Transverse colon (tissue), 4 donors: ENCODE results near the gene PTPN11.

Experiments
- POLR2A ChIP-seq: fragments of 450-650 bp; IDR thresholded peaks from one replicate; pipeline ENCODE4 v1.6.1; 2016; ENCODE audit warnings: antibody characterized with exemption, mild to moderate bottlenecking, moderate library complexity
- POLR2AphosphoS5 ChIP-seq, 3 donors: sonication (generic); formaldehyde crosslinking; IDR thresholded peaks; one replicate each; pipeline ENCODE4 v1.6.1; 2016; ENCODE audit warnings: antibody characterized with exemption in 3 of 3
- TF ChIP-seq, protein P1 (sequence below), 5 experiments: fragments of 200-600 bp in 3 of 5; fragments of 450-650 bp in 2 of 5; sonication (generic) in 3 of 5; IDR thresholded peaks; 1 replicate in 2 of 5; 2 replicates in 3 of 5; pipeline ENCODE4 v1.5.1; 2016 to 2017; ENCODE audit warnings: antibody characterized with exemption in 5 of 5, inconsistent platforms in 3 of 5, mild to moderate bottlenecking in 2 of 5, moderate library complexity in 1 of 5

DNA sequence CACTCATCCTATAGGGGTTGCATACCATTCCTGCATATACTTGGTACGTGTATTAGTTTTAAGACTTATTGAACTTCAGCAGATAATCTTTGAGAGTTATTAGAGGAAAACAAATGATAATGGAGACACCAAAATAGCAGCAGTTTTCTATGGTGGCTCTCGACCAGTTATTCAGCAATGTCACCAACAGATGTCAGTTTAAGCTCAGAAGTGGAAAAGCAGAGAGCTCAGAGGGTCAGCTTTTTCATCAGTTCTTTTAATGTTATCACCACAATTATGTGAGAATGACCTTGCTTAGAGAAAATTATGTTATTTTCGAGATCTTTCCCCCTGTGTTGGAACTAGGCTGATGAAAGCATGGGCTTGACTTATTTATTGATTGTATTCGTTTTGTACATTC lies 32.0 kb downstream of the PTPN11 start:
- TF ChIP-seq POLR2AphosphoS5 (IDR thresholded peaks at IDR 0.05) (no peak), POLR2A (no peak)
- TF ChIP-seq, protein P1, sequence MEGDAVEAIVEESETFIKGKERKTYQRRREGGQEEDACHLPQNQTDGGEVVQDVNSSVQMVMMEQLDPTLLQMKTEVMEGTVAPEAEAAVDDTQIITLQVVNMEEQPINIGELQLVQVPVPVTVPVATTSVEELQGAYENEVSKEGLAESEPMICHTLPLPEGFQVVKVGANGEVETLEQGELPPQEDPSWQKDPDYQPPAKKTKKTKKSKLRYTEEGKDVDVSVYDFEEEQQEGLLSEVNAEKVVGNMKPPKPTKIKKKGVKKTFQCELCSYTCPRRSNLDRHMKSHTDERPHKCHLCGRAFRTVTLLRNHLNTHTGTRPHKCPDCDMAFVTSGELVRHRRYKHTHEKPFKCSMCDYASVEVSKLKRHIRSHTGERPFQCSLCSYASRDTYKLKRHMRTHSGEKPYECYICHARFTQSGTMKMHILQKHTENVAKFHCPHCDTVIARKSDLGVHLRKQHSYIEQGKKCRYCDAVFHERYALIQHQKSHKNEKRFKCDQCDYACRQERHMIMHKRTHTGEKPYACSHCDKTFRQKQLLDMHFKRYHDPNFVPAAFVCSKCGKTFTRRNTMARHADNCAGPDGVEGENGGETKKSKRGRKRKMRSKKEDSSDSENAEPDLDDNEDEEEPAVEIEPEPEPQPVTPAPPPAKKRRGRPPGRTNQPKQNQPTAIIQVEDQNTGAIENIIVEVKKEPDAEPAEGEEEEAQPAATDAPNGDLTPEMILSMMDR (IDR thresholded peaks at IDR 0.05) = no peak
